Activated naive CD8-positive, alpha-beta T cell treated with anti-CD3 and anti-CD28 coated beads, Interleukin-2, amount 50 U/mL, for 16 hours (primary cell): ENCODE measurements around the gene PCDHGB3.
"Not testable (repeated sequence)": the region's sequence is repeated elsewhere in the genome, so short reads cannot be mapped to it uniquely, and the experiment has no call there.

ENCODE experiments used
- DNase-seq: peaks from one replicate; pipeline ENCODE4 v3.0.0-alpha.2; 2020; ENCODE audit warnings: low read depth, low spot score

The PCDHGB3 gene

GRCh38 chr5:141392429-141393198 is 22.6 kb downstream of the PCDHGB3 start, which contains the start of gene PCDHGA8:
Gene PCDHGA8, plus strand, starts transcription at chr5:141392633. Its CDS starts 181 bp downstream, at chr5:141392814.
- DNase-seq: no peak

GRCh38 chr5:141393267-141393666 is 23.2 kb downstream of the PCDHGB3 start:
- DNase-seq: no peak

DNA sequence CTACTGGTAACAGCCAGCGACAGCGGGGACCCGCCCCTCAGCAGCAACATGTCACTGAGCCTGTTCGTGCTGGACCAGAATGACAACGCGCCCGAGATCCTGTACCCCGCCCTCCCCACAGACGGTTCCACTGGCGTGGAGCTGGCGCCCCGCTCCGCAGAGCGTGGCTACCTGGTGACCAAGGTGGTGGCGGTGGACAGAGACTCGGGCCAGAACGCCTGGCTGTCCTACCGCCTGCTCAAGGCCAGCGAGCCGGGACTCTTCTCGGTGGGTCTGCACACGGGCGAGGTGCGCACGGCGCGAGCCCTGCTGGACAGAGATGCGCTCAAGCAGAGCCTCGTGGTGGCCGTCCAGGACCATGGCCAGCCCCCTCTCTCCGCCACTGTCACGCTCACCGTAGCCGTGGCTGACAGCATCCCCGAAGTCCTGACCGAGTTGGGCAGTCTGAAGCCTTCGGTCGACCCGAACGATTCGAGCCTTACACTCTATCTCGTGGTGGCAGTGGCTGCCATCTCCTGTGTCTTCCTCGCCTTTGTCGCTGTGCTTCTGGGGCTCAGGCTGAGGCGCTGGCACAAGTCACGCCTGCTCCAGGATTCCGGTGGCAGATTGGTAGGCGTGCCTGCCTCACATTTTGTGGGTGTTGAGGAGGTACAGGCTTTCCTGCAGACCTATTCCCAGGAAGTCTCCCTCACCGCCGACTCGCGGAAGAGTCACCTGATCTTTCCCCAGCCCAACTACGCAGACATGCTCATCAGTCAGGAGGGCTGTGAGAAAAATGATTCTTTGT is 24.6 kb downstream of the PCDHGB3 start:
- DNase-seq: not testable (repeated sequence)

GRCh38 chr5:141397756-141398551 is 27.9 kb downstream of the PCDHGB3 start, which contains the start of gene PCDHGB5:
Gene PCDHGB5, plus strand, starts transcription at chr5:141397947. Its CDS starts 181 bp downstream, at chr5:141398128.
- not testable (repeated sequence) for DNase-seq

GRCh38 chr5:141398608-141399007 is 28.6 kb downstream of the PCDHGB3 start:
- DNase-seq: no peak

GRCh38 chr5:141399555-141400258 is 29.7 kb downstream of the PCDHGB3 start:
- no peak for DNase-seq

DNA sequence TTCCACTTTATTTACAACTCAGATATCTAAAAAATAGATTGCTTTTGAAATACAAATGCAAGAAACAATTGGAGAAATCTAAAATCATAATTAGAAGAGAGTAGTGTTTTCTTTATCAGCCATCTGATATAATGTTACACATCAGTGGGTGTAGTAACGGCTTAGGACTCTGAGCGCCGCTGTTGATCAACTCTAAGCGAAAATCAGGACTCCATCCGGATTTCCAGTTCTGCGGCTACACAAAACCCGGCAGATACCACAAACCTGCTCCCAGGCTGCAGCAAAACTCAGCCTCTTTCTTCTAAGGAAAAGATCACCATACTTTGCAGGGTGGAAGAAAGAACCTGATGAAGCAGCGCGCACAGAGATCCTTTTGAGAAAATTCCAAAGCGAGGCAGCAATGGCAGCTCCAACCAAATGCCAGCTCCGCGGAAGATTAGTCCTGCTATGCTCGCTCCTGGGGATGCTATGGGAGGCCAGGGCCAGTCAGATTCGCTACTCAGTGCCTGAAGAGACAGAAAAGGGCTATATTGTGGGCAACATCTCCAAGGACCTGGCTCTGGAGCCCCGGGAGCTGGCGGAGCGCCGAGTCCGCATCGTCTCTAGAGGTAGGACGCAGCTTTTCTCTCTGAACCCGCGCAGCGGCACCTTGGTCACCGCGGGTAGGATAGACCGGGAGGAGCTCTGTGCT is 32.7 kb downstream of the PCDHGB3 start, which contains the start of gene PCDHGA9:
Gene PCDHGA9, plus strand, starts transcription at position 226 of the 691 bp plus-strand sequence. Its CDS starts 175 bp downstream, at position 401.
- no peak for DNase-seq

GRCh38 chr5:141403387-141403786 is 33.3 kb downstream of the PCDHGB3 start:
- no peak for DNase-seq

DNA sequence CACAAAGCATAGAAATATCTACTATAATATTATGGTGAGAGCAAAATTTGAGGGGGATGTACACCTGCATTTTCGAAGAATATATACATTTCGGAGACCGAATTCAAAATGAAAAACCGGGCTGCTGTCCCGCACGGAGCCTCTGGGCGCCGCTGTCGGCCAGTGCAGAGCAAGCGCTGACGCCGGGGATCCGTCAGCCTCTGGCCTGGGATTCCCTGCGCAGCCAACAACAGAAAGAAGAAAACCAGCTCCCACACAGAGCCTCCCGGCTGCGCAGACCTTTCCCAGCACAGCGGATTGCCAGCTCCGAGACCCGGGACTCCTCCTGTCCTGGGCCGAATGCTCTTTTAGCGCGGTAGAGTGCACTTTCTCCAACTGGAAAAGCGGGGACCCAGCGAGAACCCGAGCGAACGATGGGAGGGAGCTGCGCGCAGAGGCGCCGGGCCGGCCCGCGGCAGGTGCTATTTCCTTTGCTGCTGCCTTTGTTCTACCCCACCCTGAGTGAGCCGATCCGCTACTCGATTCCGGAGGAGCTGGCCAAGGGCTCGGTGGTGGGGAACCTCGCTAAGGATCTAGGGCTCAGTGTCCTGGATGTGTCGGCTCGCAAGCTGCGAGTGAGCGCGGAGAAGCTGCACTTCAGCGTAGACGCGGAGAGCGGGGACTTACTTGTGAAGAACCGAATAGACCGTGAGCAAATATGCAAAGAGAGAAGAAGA is 37.9 kb downstream of the PCDHGB3 start, which contains the start of gene PCDHGB6:
Gene PCDHGB6, plus strand, starts transcription at position 232 of the 716 bp plus-strand sequence. Its CDS starts 182 bp downstream, at position 414.
- not testable (repeated sequence) for DNase-seq

DNA sequence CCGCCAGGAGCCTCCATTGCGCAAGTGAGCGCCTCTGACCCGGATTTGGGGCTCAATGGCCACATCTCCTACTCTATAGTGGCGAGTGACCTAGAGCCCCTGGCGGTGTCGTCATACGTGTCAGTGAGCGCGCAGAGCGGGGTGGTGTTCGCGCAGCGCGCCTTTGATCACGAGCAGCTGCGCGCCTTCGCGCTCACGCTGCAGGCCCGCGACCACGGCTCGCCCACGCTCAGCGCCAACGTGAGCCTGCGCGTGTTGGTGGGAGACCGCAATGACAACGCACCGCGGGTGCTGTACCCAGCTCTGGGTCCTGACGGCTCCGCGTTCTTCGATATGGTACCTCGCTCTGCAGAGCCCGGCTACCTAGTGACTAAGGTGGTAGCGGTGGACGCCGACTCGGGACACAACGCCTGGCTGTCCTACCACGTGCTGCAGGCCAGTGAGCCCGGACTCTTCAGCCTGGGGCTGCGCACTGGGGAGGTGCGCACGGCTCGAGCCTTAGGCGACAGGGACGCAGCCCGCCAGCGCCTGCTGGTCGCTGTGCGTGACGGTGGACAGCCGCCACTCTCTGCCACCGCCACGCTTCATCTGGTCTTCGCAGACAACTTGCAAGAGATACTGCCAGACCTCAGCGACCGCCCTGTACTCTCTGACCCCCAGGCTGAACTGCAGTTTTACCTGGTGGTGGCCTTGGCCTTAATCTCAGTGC is 39.7 kb downstream of the PCDHGB3 start:
- no peak for DNase-seq

- DNase-seq: no peak
These were observed 41.5 kb downstream of the PCDHGB3 start for GRCh38 chr5:141411575-141411974.

DNA sequence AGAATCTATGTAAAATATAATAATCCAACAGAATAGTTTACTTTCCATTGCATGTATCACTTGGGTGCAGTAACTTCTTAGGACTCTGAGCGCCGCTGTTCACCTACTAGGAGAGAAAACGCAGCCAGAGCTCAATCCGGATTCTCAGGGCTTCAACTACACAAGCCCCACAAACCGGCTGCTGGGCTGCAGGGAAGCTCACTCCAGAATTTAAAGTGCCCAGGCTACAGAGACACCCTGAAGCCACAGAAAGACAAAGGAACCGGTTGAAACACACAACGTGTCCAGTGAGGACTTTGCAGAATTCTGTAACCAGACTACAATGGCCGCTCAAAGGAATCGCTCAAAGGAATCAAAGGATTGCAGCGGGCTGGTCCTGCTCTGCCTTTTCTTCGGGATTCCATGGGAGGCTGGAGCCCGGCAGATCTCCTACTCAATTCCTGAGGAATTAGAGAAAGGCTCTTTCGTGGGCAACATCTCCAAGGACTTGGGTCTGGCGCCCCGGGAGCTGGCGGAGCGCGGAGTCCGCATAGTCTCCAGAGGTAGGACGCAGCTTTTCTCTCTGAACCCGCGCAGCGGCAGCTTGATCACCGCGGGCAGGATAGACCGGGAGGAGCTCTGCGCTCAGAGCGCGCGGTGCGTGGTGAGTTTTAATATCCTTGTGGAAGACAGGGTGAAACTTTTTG is 43.0 kb downstream of the PCDHGB3 start, which contains the start of gene PCDHGA10:
Gene PCDHGA10, plus strand, starts transcription at position 134 of the 686 bp plus-strand sequence. Its CDS starts 189 bp downstream, at position 323.
- DNase-seq: peak; percentile 41

DNA sequence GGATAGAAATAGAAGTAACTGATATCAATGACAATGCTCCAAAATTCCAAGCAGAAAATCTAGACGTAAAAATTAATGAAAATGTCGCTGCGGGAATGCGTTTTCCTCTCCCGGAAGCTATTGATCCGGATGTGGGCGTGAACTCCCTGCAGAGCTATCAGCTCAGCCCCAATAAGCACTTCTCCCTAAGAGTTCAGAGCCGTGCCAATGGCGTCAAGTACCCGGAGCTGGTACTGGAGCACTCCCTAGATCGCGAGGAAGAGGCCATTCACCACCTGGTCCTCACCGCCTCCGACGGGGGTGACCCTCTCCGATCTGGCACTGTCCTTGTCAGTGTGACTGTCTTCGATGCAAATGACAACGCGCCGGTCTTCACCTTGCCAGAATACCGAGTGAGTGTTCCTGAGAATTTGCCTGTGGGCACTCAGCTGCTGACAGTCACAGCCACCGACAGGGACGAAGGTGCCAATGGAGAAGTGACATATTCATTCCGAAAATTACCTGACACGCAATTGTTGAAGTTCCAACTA is 43.6 kb downstream of the PCDHGB3 start:
- DNase-seq: no peak

DNA sequence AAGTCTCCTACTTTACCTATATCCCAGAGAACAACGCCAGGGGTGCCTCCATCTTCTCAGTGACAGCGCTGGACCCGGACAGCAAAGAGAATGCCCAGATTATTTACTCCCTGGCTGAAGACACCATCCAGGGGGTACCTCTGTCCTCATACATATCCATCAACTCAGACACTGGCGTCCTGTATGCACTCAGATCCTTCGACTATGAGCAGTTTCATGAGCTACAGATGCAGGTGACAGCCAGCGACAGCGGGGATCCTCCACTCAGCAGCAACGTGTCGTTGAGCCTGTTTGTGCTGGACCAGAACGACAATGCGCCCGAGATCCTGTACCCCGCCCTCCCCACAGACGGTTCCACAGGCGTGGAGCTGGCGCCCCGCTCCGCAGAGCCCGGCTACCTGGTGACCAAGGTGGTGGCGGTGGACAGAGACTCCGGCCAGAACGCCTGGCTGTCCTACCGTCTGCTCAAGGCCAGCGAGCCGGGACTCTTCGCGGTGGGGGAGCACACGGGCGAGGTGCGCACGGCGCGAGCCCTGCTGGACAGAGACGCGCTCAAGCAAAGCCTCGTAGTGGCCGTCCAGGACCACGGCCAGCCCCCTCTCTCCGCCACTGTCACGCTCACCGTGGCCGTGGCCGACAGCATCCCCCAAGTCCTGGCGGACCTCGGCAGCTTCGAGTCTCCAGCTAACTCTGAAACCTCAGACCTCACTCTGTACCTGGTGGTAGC is 44.7 kb downstream of the PCDHGB3 start:
- not testable (repeated sequence) for DNase-seq

- DNase-seq: not testable (repeated sequence)
These were observed 45.2 kb downstream of the PCDHGB3 start for GRCh38 chr5:141415275-141415618.

DNA sequence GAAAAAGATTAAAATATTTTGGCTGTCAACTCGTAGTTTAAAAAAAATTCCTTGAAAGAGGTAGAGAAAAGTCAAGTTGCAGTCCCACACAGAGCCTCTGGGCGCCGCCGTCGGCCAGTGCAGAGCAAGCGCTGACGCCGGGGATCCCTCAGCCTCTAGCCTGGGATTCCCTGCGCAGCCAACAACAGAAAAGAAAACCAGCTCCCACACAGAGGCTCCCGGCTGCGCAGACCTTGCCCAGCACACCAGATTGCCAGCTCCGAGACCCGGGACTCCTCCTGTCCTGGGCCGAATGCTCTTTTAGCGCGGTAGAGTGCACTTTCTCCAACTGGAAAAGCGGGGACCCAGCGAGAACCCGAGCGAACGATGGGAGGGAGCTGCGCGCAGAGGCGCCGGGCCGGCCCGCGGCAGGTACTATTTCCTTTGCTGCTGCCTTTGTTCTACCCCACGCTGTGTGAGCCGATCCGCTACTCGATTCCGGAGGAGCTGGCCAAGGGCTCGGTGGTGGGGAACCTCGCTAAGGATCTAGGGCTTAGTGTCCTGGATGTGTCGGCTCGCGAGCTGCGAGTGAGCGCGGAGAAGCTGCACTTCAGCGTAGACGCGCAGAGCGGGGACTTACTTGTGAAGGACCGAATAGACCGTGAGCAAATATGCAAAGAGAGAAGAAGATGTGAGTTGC is 47.6 kb downstream of the PCDHGB3 start, which contains the start of gene PCDHGB7:
Gene PCDHGB7, plus strand, starts transcription at position 184 of the 679 bp plus-strand sequence. Its CDS starts 183 bp downstream, at position 367.
- DNase-seq: not testable (repeated sequence)
